ENCODE results near the gene UPF1.

UPF1 gene

DNA sequence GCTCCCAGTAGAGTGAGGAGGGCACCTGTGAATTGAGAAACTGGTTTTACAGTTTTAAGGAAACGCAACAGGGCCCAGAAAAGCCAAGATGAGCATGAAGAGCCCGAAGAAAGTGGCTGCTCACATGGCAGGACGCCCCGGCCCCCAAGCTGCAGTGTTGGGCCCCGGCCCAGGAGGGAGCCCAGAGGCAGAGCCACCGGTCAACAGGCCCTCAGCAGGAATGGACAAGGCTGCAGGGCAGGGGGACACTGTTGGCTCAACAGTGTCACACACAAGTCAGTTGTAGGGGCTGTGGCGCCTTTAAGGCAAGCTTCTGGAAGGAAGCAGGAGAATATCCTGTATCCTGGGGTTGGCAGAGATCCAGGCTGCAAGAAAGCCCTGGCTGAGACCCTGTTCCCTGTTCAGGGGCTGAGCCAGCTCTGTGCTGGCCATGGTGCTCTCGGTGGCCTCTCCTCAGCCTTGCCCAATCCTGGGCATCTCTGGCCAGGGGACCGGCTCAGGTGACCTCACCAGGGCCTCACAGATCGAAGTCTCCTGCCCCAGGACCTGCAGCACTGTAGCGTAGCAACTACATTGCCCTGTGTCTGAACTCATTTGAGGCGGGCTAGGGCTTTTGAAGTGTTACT is 28.0 kb downstream of the UPF1 start:
- no peak for FAIRE-seq

GRCh38 chr19:18860302-18860700 is 28.5 kb downstream of the UPF1 start:
- no peak for FAIRE-seq

DNA sequence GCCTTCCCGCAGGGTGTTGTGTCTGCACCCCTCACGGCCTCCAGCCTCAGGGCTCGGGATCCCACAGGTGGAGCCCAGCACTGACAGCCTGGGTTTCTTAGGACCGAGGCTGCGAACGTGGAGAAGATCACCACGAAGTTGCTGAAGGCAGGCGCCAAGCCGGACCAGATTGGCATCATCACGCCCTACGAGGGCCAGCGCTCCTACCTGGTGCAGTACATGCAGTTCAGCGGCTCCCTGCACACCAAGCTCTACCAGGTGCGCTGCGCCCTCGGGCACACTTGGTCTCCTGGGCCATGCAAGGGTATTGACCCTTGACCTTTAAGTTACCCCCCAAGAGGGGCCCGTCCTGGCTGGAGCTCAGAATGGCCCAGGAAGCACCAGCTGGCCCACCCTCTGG is 29.0 kb downstream of the UPF1 start:
- FAIRE-seq: no peak

- FAIRE-seq: no peak
Observed at GRCh38 chr19:18861235-18861634, 29.5 kb downstream of the UPF1 start.

- no peak for FAIRE-seq
Observed at GRCh38 chr19:18861917-18862316, 30.2 kb downstream of the UPF1 start.

DNA sequence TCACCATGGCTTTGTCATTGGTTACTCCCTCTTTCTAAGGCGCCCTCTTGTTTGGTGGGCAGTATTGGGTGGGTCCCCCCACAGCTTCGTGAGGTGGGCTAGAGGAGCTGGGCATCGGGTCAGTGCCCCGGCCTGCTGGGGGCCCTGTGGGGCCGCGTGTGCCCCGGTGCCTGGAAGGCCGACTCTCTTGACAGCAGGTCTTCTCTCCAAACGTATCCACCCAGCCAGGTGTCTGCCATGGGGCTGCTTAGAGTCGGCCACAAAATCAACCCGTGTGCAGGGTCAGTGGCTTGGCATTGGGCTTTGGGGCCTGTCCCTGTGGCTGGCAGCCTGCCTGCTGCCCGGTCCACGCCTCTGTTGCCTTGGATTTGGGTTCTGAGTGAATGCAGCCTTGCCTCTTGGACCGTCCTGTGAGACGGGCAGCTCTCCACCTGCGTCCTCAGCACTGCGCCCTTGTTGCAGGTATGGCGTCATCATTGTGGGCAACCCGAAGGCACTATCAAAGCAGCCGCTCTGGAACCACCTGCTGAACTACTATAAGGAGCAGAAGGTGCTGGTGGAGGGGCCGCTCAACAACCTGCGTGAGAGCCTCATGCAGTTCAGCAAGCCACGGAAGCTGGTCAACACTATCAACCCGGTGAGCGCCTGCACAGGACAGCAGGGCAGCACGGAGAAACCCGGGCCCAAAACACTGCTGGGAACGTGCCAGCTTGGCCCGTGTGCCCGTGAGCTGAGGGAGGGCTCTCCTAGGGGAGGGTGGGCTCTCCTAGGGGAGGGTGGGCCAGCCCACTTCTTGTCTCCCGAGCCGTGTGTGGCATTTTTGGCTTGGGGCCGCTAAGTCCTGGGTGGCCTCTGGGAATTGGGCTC is 31.4 kb downstream of the UPF1 start:
- no peak for FAIRE-seq

- no peak for FAIRE-seq
Observed at GRCh38 chr19:18863843-18864362, 32.1 kb downstream of the UPF1 start.

- FAIRE-seq: no peak
Observed at GRCh38 chr19:18865106-18865972, 33.6 kb downstream of the UPF1 start.

DNA sequence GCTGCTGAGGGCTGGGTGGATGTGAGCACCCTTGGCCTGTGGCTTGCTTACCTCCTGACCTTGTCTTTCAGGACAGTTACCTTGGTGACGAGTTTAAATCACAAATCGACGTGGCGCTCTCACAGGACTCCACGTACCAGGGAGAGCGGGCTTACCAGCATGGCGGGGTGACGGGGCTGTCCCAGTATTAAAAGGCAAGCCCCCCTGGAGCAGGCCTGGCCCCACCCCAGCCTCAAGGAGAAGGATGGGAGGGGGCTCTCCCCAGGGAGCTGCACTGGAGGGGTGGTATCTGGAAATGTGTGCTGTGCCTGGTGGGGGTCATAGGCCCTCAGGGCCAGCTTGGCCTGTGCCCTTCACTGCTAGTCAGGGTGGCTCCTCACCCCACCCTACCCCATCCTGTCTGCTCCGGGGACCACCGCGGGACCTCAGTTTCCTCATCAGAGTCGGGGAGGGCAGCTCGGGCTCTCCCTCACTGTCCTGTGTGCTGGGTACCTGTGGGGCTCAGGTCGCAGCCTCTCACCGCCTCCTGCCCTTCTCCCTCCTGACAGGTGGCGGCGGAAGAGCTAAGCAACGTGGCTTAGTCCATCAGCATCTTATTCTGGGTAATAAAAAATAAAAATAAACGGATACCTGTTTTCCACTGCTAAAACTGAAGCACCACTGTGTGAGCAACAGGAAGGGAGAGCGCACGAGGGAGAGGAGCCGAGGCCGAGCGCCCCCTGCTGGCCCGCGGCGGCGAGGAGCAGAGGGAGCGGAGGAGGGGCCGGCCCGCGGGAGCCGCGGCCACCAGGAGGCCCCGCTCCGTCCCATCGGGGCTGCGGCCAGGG is 34.4 kb downstream of the UPF1 start:
- FAIRE-seq: no peak

- no peak for FAIRE-seq
Observed at GRCh38 chr19:18866800-18867123, 35.0 kb downstream of the UPF1 start.

DNA sequence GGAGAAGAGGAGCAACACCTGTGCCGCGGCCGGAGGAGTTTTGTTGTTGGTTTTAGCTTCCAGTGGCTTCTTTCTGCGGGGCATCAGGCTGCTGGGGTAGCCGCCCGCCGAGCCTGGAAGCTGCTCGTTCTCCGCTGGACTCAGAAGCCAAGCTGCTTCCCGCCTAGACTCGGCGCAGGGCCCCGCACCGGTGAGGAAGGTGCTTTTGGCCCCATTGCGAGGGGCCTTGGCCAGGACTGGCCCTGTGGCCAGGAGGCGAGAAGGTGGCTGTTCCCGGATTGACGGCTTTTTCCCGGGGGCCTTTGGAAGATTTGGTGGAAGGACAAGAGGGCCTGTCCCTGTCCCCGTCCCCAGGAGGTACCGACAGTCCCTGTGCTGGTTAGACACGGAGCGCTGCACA is 35.4 kb downstream of the UPF1 start:
- FAIRE-seq: no peak

DNA sequence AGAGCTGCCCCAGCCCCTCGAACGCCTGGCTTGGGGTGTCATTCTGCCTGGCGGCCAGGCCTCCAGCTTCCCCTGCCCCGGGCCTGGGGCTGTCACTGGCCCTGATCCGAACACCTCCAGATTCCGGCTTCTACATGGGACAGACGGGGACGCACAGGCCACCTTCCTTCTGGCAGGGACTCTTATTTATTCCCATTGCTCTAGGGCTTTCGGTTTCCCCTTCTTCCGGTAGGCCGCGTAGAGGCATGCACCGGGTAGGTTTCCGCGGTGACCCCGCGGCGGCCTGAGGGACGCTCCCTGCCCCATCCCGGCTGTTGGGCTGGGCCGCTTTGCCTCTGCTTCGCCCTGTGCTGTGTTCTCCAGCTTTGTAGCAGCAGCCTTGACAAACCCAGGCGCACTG is 36.0 kb downstream of the UPF1 start:
- no peak for FAIRE-seq

DNA sequence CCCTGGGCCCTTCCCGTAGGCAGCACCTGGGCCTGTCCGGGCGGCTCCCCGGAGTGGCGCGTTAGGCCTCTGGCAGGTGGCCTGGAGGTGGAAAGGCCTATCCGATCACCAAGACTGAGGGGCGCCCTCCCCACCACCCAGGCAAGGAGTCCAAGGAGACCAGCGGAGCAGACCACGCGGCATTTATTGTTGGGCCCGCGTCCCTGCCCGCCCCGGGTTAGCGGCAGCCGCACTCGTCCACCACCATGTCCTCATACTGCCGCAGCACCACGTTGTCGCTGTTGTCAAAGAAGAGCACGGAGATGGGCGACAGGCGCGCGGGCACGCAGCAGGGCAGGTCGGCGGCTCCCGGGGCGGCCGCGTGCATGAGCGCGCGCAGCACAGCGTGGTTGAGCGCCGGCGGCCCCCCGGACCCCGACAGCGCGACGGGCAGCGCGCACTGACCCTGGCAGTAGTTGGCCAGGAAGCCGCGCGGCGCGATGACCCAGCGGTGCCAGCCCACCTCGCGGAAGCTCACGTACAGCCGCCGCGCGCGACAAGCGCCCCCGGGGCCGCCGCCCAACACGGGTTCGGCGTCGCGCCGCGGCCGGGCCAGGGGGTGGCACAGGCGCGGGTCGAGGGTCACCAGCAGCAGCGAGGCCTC is 36.7 kb downstream of the UPF1 start:
- FAIRE-seq: no peak

DNA sequence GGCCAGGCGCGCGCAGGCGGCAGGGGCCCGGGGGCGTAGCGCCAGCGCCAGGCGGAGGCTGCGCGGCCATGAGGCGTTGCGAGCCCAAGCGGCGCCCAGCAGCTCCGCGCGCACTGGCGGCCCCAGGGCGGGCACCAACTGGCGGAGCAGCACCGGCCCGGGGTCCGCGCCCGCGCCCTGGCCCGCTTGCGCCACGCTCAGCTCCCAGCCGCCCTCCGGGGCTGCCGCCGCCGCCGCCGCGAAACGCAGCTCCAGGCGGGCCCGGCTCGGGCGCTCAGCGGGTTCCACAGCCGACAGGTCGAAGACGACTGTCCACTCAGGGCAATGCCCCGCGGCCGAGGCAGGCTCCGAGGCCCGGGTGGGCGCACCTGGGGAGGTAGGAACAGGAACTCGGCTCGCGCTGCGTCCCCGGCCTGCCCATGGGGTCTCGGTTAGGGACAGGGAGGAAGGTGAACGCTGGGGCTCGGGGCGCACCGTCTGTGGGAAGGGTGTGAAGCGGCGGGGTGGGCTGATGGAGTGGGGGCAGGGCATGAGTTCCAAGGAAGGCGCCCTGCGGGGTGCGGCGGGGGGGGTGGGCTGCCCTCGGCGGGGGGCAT is 37.4 kb downstream of the UPF1 start:
- FAIRE-seq: no peak

GRCh38 chr19:18869781-18870530 is 38.2 kb downstream of the UPF1 start:
- FAIRE-seq: no peak

DNA sequence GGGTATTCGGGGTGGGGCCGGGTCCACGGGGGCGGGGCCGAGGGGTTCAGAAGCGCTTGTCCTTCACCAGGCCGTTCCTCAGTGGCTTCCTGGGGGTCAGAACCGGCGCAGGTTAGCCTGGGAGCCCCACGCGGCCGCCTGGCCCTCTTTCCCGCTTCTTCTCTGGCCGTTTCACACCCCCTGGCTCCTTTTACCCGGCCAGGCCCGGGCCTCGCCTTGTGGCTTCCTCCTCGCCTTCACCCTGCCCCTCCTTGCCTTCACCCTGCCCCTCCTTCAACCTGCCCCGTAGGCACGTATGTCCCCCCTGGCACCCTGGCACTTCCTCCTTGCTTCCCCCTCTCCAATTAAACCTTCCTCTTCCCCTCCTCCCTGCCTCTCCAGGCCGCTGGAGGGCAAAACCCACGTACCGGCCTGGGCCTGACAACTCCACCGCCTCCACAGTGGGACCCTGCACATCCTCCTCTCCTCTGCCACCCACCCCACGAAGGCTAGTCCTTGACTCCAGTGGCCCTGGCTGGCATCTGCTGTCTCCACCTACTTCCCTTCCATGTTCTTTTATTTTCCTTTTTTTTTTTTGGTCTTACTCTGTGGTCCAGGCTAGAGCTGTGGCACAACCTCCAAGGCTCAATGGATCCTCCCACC is 38.9 kb downstream of the UPF1 start:
- FAIRE-seq: no peak

GRCh38 chr19:18871543-18871942 is 39.8 kb downstream of the UPF1 start:
- no peak for FAIRE-seq

DNA sequence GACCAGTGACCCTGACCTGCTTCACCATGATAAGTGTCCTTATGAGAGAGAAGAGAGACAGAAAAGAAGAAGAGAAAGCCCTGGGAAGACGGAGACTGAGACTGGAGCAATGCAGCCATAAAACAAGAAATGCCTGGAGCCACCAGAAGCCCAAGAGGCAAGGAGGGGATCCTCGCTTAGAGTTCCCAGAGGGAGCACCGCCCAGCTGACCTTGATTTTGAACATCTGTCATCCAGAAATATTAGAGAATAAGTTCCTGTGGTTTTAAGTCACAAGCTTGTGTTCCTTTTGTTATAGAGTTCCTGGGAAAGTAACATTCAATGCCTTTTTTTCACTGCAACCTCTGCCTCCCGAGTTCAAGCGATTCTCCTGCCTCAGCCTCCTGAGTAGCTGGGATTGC is 44.0 kb downstream of the UPF1 start:
- FAIRE-seq: no peak

- FAIRE-seq: no peak
Observed at GRCh38 chr19:18876865-18877264, 45.1 kb downstream of the UPF1 start.

- FAIRE-seq: no peak
Observed at GRCh38 chr19:18878058-18878797, 46.5 kb downstream of the UPF1 start.
